Fibroblast of skin of abdomen (primary cell): ENCODE data around the gene MRPS26.
A peak's percentile ranks its signal among the peaks of the same experiment; 100 is the strongest.
"Not testable (repeated sequence)": the region's sequence is repeated elsewhere in the genome, so short reads cannot be mapped to it uniquely, and the experiment has no call there.

Experiments used
- DNase-seq: peaks from one replicate; pipeline ENCODE4 v3.0.0-alpha.2; 2013

Gene MRPS26

GRCh38 chr20:3075315-3075714 is 29.5 kb downstream of the MRPS26 start:
- not testable (repeated sequence) for DNase-seq

GRCh38 chr20:3077618-3078134 is 31.8 kb downstream of the MRPS26 start:
- DNase-seq, result no peak

- DNase-seq, result no peak
Observed at GRCh38 chr20:3080939-3081388, 35.1 kb downstream of the MRPS26 start.

- no peak for DNase-seq
Observed at GRCh38 chr20:3081641-3082040, 35.8 kb downstream of the MRPS26 start.

DNA sequence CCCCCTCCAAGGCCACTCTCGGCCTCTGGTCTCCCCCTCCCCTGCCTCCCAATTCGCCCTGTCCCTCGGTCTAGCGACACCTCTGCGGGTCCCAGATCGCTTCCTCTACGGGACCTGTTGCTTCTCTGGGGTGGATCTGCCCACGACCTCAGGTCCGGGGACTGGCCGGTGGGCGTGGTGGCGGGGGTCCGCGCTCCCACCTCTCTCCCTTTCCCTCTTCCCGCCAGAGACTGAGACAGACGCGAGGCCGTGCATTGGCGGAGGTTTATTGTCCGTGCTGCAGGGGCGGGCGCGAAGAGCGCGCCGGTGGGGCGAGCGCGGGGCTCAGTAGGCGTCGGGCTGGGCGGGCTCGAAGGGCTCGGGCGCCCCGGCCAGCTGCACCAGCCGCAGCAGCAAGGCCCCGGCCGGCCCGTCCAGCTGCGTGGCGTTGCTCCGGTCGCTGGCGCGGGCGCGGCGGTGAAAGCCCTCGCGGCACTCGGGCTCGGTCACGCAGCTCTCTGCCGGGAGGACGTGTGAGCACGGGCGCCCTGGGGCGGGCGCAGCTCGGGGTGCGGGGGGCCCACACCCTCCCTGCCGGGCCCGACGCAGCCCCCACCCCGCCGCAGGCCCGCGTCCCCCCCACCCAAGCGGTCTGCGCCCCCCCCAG is 36.6 kb downstream of the MRPS26 start:
- no peak for DNase-seq

GRCh38 chr20:3082955-3083952 is 37.4 kb downstream of the MRPS26 start:
- no peak for DNase-seq

DNA sequence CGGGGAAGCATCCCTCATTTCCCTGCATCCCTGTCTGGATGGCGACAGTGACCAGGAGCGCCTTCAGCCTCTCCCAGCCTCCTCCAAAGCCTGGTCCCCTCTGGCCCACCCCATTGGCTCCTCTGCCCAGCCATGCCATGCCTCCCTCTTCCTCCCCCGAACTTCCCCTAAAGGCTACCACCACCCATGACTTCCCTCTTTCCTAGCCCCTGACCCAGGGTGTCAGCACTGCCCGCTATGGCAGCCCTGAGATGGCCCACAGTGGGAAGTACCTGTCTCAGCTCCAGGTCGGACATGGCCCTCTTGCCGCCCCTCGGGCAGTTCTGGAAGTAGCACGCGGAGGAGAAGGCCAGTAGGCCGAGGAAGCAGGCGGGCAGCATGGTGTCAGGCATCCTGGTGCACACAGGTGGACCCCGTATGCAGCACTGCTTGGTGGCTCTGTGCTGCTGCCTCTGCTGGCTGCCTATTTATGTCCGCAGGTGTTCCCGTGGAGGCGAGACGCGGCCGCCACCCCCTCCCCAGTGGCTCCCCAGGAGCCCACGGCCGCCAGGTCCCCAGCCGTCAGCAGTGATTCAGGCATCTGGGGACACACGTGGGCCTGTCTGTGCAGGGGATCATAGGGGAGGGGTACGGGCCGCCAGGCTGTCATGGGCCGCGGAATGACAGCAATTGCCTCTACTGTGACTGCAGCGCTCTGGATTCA is 38.6 kb downstream of the MRPS26 start, which contains the start of gene AVP:
Gene AVP (minus strand): TSS at position 442 of the 703 bp plus-strand sequence. CDS start 50 bp downstream, at position 392.
- no peak for DNase-seq

DNA sequence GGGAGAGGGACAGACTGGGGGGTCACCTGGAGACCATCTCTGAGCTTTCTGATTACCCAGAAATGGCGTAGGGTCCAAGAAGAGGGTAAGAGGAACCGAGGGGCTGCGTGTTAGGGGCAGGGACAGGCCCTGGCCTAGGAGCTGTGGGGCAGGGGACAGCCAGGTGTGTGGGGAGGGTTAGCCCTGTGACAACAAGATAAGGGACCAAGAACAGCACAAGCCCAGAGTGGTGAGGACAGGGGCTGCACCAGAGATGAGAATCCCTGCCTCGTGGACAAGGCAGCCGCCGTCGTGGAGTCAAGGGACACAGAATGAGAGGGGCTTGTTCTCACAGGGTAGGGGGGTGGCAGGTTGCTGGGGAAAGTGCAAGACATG is 39.1 kb downstream of the MRPS26 start:
- DNase-seq, result no peak

- DNase-seq, result no peak
Observed at GRCh38 chr20:3085571-3086072, 39.8 kb downstream of the MRPS26 start.

DNA sequence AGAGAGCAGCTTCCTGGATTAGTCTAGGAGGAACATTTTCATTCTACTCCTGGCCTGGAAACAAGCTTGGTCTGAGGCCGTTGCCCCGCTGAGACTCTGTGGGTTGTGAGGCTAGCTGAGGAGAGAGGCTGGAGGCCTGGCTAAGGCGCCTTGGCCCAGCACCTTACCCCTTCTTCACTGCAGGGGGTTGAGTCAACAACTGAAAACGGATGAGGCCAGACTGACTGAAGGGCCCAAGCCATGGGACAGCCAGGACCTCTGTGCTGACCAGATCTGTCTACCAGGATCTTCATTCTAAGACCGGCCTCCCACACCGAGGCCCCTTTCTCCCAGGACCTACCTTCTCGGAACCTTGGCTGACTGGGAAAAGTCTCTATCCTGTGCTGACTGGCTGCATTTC is 42.2 kb downstream of the MRPS26 start:
- DNase-seq, result no peak

DNA sequence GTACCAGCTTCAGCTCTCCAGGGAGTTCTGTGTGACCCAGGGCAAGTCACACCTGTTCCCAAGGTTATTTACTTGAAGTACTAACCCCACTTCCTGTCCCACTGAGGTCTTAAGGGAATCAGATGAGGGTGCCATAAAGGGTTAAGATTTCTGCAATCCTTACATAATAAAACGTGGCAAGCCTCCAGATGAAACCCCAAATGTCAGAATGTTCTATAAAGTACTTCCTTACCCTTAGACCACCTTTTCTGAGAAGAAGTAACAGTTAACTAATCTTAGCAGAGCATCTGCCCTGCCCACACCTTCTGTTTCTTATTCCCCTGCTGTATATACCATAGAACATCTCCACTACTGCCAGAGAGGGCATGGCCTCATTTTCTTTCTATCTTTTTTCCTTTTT is 44.7 kb downstream of the MRPS26 start:
- DNase-seq, result no peak

DNA sequence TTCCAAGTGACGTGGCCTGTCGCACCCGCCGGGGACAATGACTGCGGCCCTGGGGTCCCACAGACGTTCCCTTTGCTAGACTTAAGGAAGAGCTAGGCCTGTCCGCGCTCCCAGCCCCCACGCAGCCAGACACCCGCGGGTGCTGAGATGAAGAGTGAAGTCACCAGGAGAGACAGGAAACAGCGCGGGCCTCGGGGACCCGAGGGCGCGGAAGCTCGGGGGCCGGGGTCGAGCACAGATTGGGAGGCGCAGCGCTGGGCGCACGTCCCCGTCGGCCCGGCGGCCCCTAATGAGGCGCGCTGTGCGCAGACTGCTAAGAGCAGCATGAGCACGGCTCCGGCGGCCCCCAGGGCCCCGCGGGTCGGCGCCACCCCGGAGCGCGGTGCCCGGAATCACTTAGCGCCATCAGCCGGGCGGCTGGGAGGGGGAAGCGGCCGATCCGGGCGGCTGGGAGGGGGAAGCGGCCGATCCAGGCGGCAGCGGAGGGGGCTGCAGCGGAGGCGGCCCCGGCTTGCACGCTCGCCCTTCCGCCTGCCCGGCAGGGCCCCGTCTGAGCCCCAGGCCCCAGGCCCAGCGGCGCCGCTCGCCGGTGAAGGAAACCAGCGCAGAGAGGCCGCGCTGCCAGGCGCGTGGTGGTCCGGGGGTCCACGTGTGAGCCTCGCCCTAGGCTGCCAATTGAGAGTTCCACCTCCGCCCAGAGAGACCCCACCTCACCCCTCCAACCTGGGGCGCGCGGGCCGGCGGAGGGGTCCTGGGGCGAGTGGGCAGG is 46.9 kb downstream of the MRPS26 start:
- peak; percentile 24 for DNase-seq

DNA sequence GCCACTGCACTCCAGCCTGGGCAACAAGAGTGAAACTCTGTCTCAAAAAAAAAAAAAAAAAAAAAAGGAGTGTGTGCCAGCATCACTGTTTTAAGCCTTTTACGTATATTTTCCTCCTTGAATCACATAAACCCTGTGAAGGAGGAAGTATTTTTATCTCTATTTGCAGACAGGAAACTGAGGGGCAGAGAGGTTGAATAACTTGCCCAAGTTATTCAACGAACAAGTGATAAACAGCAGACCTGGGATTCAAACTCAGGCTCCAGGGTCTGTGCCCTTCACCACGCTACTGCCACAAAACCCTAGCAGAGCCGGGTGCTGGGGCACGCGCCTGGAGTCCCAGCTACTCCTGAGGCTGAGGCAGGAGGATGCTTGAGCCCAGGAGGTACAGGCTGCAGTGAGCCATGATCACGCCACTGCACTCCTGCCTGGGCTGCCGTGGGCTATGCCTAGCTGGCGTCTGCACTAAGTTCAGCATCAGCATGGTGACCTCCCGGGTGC is 48.1 kb downstream of the MRPS26 start:
- no peak for DNase-seq

GRCh38 chr20:3094848-3095629 is 49.2 kb downstream of the MRPS26 start:
- no peak for DNase-seq
